ENCODE measurements around the gene NRF1. TPM values are rescaled to one million over a fixed set of nuclear protein-coding genes. Genes with fewer than 3 reads are reported as not detected.

NRF1 gene
- total RNA-seq, 1 experiment from 2014 or later = 15.7 TPM

DNA sequence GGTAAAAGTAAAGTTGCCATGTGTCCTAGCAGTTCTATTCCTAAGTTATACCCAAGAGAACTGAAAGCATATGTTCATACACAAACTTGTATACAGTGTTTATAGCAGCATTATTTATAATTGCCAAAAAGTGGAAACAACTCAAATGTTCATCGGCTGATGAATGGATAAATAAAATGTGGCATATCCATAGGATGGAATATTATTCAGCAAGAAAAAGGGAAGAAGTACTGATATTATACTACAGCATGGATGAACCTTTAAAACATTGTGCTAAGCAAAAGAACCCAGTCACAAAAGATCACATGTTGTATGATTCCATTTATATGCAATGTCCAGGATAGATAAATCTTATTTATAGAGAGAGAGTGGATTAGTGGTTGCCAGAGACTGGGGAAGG, 68.9 kb downstream of the NRF1 start:
- DNase-seq (ENCODE audit: low read depth) = no peak

DNA sequence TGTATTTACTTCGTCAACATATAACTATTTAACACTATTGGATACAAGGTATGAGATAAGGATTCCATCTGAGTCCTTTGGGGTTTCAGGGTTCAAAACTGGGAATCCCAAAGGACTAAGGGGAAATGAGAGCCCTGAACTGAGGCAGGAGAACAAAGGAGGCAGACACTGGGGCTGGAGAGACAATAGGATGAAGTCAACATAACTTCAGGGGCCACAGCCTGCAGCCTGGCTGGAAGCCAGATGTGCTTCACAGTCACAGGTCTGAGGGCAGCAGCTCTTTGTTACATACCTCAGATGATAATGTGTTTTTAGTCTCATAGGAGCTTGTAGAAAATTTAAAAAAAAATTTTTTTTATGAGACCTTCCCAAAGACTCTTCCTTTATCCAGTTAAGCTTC, 73.3 kb downstream of the NRF1 start:
- peak; percentile 41 for DNase-seq (ENCODE audit: low read depth)

DNA sequence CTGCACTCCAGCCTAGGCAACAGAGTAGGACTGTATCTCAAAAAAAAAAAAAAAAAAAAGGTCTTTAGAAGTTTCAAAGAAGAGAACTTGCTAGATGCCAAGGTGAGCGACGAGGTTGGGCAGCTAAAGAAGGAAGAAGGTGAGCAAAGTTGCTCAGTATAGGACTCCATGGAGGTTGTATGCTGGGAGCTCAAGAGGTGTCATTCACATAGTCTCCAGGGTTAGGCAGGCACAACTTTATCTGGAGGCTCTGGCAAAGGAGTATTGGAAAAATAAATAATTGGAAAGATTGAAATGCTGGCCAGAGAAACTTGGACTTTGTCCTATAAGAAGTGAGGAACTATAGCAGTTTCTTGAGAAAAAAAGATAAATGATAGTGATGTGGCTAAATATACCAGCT, 74.5 kb downstream of the NRF1 start:
- no peak for DNase-seq (ENCODE audit: low read depth)

DNA sequence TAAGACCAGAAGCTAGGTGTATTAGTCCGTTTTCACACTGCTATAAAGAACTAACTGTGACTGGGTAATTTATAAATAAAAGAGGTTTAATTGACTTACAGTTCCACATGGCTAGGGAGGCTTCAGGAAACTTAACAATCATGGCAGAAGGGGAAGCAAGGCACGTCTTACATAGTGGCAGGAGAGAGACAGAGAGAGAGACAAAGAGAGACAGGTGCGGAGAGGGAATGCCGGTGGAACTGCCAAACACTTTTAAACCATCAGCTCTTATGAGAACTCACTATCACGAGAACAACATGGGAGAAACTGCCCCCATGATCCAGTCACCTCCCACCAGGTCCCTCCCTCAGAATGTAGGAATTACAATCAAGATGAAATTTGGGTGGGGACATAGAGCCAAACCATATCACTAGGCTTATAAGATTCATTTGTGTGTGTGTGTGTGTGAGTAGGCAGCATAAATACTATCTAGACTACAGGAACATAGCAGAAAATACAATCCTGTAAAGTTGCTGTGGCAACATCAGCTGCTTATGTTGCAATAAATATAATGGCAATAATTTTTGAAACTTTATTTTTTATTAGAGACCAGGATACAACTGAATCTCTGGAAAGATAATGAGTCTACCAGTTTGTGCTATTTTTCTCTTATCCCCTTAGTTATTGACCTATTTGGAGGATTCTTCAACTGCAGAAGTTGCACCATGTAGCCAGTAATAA, 77.1 kb downstream of the NRF1 start:
- DNase-seq (ENCODE audit: low read depth) = no peak

DNA sequence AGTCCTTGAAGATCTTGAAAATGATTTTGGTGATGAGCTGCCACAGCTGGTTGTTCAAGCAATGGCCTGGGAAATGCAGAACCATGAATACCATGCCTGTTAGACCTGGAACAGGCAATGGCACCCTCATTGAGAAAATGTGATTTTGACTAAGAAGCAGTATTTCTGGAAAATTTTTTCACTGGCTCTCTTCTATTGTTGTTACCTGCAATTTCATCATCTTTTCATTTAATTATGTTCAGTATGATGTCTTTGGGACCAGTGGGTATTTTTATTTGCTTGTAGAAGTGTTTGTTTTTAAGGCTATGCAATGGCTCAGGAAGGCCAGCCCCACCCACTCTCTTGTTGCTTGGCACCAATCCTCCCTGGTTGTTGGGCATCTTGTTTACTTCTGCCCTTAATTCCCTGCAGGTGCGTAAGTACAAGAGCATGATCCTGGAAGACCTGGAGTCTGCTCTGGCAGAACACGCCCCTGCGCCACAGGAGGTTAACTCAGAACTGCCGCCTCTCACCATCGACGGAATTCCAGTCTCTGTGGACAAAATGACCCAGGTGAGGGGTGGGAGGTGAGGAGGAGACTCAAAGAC, 78.6 kb downstream of the NRF1 start:
- DNase-seq (ENCODE audit: low read depth) = no peak

DNA sequence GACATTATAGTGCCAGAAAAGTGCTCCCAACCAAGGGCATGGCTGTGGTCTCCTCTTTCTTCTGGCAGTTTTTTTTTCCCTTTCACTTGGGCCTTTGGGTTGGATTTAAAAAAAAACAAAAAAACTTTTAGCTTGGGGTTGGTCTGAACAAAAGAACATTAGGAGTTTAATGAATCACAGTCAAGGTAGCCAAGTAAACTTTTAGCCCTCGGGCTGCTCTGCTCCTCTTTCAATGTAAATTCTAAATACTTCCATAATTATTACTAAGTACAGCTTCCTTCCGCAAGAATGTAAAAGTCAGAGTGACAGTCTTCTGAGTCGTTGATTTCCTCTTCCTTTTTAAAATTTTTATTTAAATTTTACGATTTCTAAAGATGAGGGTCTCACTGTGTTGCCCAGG, 79.2 kb downstream of the NRF1 start:
- no peak for DNase-seq (ENCODE audit: low read depth)

DNA sequence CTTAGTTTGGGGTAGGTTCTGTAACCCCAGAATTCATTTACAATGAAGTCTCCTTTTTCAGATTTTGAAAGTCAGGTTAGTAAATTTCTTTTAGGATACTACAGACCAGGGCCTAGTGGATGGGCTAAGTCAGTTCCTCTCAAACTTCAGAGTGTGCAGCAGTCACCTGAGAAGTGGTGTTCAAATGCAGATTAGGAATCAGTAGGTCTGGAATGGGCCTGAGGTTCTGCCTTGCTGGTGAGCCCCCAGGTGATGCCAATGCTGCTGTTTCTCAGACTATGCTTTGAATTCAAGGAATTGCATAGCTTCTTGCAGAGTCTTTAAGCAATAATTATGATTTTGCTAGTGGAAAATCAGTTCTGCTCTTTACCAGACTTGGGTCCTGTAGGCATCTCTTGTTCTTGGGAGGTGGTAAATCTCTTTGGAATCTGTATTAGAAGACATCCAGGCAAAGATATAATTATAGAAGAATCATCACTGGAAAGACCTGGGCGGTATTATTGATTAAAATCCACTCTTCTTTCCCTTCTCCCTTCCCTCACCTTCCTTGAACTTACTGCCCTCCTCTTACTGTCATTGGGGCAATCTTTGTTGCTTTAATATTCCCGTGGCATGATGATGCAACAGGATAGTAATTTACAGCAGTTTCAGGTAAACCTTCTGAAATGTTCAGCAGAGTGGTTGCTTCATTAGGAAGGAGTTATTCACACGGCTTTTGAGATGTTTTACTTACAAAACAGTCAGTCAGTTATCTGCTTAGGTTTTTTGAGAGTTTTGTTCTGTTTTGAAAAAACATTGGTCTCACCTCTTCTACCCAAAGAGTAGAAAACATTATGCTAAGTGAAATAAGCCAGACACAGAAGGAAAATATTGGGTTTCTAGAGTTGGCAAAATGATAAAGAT, 87.2 kb downstream of the NRF1 start:
- no peak for DNase-seq (ENCODE audit: low read depth)

DNA sequence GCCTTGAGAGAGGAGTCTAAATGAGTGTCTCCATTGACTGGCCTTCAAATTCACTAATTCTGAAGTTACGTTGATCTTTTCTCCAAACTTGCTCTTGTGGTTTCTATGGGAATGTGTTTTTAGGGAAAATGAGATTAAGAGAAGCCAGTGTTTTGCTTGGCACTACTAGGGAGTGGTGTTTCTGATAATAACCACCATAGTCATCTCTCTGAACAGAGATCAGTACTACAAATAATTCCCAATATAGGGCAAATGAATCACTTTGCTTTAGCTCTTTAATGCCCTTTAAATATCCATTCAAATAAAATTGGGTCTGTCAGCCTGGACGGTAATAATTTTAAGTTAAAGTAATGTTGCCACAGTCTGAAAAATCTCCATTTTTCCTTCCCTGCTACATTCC, 90.8 kb downstream of the NRF1 start:
- DNase-seq (ENCODE audit: low read depth) = no peak

DNA sequence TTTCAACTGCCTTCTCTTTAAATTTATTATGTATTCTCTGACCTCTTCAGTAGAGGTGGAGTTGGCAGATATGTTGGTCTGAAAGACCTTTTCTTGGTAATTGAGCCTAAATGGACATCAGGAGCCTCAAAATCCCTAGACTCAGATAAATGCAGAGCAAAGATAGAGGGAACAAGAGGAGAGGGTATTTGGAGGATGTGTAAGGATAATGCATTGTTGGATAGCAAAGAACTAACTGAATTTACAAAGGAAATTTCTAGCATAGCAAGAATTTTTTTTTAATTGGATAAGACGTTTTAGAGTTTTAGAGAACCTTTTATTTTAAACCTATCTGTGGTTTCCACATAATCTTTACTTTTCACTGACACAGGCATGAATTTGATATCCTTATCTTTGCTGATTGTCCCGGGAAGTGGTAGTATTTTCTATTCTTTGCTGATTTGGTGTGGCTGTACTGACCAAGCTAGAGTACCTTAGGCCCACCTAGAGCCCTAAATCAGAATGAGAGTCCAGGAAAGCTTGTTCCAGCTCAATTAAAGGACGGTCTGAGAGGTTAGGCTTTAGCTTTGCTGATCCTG, 91.3 kb downstream of the NRF1 start:
- no peak for DNase-seq (ENCODE audit: low read depth)

DNA sequence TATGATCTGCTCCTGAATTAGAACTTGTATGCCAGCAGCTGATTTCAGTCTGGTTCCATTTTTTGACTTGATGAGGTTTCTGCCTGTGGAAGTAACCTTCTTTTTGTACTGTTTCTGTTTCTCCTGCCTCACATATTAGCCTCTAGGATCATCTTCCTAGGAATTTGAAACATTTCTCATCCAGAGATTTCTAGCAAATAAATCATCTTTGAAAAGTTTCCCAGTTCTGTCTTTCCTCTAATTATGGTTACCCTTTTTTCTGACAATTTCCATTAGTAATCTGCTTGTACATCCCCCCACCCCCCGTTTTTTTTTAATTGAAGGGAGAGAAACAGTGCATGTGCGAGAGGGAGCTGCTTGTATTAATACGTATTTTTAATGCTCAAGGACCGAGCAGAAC, 92.2 kb downstream of the NRF1 start:
- no peak for DNase-seq (ENCODE audit: low read depth)

DNA sequence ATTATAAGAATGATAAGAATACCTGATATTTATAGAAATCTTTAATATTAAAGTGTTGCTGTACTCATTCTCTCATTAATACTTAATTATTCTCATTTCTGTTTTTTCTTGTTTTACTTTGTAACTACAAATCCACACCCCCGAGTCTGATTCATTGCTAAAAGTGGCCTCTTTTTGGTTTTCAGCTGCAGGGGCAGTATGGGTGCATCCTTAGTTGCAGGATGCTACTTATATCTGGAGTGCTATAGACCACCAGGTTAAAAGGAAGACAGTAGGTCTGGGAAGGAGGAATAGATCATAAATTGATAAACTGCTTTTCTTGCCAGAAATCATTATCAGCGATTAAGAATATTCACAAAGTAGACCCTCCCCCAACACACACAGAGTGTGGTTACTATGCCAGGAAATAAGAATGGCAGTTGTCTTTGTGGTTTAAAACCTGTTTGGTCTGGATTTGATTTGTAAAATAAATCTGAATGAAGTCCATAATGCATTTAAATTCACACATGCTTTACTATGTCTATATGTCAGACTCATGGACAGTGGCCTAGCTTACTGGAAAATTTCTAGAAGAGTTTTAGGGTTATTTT, 96.5 kb downstream of the NRF1 start:
- no peak for DNase-seq (ENCODE audit: low read depth)

DNA sequence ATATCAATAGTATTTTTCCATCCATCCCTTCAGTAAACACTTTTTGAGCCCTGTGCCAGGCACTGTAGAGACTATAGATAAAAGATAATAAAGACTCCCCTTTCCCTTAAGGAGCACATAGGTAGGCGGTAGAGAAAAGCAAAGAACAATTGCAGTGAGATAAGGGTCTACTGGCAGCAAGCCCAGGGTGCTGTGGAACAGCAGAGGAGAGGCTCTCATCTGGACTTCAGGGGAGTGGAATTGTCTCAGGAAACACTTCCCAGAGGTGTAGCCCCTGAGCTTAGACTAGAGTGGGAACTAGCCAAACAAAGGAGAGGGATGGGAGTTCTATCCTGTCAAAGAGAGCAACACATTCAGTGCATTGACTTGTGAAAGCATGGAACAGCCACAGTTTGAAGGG, 102.0 kb downstream of the NRF1 start:
- no peak for DNase-seq (ENCODE audit: low read depth)

DNA sequence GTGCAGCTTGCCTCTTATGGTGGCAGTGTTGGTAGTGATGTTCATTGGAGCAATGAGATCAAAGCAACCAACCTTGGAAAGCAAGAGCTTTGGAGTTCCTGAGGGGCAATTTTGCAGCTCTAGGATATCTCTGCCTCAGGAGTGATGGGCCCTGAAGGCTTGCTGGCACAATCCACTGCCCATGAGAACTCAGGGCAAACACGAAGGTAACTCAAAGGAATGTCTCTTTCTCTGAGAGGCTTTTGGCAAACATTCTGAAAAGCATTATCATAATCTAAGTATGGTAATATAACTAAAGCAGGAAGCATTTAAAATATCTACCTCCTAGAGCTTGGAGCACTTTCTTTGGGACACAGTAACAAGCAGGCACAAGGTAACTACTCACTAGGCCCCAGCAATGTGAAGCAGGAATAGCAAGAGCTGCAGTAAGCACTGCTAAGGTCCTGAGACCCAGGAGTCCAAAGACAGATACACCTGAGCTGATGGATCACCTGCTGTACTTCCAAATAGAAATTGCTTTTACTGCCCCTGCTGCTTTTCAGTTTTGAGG, 103.1 kb downstream of the NRF1 start:
- no peak for DNase-seq (ENCODE audit: low read depth)

DNA sequence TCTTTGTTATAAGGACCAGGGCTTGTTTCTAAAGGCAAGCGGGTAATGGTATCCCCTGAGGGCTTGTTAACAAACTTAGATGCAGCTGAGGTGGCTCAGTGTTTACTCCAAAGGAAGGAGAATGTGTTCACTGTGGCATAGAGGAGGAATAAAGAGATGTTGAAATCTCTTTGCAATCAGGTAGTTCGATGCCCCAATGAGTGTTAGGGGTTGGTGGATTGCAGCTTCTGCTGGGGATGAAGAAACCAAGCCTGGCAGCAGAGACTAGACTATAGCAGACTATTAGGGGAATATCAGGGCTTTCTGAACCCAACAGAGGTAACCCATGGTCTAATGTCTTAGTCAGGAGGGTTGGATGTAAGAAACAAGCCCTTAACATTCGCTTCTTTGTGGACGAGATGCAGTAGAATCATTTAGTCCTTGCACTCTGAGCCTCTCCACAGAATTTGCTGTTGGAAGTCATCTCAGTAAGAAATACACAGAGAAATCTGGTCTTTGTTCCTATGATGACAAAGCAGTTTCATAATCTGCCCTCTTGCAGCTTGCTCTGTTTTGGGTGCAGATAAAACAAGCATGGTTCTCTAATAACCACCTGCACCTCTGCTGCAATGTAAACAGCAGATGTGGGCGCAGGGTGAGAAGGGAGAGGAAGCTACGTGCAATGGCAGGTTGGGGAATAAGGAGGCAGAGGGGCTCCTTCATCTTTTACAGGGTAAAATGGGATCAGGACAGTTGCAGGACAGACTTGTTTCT, 108.6 kb downstream of the NRF1 start:
- no peak for DNase-seq (ENCODE audit: low read depth)

DNA sequence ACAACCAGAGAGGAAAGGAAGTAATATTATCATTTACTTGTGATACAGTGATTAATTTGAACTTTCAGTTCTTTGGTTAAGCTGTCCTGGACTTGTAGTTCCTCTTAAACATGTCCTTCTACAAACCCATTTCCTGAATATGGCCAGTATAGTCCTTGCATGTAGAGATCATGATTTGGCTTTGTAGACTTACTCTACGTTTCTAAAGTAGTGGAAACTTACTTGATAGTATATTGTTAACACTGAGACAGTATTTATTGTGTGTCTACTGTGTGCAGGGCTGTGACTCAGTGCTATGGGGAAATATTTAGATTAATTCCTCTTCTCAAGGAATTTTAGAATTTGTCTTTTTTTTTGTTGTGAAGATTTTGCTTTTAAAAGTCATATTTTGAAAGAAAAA, 109.5 kb downstream of the NRF1 start:
- no peak for DNase-seq (ENCODE audit: low read depth)

DNA sequence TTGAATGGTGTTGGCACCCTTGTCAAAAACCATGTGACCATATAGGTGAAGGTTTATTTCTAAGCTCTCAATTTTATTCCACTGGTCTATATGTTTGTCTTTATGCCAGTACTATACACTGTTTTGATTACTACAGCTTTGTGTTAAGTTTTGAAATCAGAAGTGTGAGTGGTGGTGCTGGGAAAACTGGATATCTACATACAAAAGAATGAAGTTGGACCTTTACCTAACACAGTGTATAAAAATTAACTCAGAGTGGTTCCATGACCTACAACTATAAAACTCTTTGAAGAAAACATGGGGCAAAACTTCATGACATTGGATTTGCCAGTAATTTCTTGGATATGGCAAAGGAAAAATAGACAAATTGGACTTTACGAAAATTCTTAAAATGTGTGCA, 112.2 kb downstream of the NRF1 start:
- DNase-seq (ENCODE audit: low read depth) = no peak

DNA sequence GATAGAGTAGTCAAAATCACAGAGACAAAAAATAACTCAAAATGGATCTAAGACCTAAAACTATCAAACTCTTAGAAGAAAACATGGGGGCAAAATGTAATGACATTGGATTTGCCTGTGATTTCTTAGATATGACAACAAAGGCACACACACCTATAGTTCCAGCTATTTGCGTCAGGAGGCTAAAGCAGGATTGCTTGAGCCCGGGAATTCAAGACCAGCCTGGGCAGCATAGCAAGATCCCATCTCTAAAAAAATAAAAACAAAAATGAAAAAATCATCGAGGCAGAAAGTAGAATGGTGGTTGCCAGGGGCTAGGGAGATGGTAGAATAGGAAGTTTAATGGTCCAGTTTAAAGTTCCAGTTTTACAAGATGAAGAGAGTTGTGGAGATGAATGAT, 113.3 kb downstream of the NRF1 start:
- no peak for DNase-seq (ENCODE audit: low read depth)

DNA sequence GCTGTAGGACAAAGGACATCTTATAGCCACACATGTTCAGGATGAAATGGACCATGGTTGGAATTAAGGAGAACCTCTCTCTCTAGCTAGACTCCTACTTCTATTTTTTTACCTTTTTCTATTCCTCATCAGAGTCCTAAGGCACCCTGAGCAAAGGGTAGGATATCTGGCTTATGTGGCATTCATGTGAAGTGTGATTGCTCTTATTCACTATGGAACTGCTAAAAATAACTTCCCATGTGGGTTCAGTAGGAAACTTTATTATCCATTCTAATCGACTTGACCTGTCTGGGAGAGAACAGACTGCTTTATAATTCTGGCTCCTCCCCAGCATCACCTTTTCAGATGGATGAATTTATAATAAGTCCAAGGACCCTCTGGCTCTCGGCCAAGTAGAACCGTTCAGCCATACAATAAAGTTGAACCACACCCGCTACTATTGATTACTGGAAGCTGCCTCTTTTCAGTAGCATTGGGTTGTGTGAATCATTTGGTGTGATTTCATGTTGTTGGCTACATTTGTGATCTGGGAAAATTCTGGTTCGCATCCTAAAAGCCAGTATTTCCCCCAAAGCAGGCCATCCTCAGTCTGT, 117.5 kb downstream of the NRF1 start:
- DNase-seq (ENCODE audit: low read depth) = no peak

DNA sequence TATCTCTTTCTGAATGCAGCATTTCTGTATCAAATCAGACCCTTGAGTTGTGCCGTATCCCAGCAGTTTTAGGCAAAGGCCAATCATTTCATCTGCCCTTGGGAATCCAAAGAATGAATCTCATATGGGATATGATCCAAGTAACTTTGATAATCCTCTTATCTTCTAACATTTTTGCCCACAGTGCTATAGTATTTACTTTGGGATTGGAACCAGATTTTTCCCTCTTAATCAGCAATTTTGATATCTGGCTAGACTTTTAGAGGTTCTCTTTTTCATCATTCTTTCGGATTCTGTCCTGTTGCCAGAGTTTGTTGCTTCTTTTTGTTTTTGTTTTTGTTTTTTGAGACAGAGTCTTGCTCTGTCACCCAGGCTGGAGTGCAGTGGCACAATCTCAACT, 118.0 kb downstream of the NRF1 start:
- DNase-seq (ENCODE audit: low read depth) = no peak

DNA sequence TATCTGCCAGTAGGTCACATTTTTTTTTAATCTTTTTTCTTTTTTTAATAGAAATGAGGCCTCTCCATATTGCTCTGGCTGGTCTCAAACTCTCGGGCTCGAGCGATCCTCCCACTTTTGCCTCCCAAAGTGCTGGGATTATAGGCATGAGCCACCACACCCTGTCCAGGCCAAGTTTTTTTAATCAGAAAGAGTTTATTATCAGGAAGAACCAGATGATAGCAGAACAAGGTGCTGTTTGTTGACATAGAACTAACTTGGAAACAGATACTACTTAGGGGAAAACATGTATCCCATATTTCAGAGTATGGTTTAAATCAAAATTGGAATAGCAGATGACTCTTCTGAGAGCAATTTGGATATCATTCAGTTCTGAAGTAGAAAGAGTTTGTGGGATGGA, 118.6 kb downstream of the NRF1 start:
- no peak for DNase-seq (ENCODE audit: low read depth)

DNA sequence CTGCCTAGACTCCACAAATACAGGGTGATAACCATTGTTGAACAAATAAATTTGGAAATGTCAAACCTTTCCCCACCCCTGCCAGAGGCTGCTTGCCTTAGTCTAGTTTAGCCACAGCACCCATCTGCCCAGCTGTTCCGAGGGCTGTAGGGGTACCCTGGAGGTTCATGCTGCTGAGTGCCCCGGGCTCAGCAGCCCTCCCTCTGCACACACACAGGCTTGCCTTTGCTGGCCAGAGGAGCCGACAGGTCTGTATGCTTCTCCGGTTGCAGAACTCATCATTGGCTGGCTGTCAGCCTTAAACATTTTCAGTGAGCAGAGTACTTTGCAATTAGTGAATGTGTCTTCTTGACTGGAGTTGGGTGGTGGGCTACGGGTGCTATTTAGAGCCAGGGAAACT, 122.9 kb downstream of the NRF1 start:
- DNase-seq (ENCODE audit: low read depth) = no peak

Data from Daoy (cell line).